CD4-positive, alpha-beta T cell treated with Interleukin-10 for 1 hour (primary cell): ENCODE results near the gene ANTKMT.

ENCODE experiments used
- DNase-seq: peaks from one replicate; pipeline ENCODE4 v3.0.0-alpha.2; 2020

Gene ANTKMT

DNA sequence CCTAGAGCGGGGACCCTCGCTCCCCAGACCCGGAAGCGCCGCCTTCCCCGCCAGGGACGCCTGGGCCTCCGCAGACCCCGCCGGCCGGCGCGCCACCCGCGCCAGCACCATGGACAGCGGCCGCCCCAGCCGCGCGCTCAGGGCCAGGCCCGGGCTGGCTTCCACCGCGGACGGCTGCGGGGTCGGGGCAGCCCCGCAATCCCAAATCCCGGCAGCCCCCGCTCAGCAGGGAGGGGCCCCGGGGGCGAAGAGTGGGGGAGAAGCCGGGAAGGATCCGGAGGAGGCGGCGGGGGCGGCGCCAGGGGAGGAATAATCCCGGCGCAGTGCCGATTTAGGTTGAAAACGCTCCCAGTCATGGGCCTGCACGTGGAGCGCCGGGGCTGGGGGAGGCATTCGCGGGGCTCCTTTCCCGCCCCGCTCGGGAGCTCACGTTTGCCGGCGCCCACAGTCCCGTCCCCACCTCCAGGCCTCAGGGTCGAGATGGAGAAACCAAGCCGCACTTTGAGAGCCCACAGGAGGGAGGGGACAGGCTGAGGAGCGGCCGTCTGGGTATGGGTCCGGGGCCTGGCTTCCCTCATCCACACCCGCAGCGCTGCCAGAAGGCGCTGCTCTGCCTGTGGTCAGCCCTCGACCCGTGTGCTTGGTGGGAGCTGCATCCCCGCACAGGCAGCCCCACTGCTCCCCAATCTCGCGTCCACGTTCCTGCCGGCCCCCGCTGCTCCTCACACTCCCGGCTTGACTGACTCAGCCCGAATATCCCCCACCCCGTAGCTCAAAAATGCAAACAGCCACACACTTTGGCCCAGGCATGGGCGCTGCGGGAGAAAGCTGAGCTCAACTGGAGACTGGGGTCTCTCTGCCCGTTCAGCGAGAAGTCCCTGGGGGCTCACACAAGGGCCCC, 20.0 kb upstream of the ANTKMT start:
- peak; percentile 57 for DNase-seq

DNA sequence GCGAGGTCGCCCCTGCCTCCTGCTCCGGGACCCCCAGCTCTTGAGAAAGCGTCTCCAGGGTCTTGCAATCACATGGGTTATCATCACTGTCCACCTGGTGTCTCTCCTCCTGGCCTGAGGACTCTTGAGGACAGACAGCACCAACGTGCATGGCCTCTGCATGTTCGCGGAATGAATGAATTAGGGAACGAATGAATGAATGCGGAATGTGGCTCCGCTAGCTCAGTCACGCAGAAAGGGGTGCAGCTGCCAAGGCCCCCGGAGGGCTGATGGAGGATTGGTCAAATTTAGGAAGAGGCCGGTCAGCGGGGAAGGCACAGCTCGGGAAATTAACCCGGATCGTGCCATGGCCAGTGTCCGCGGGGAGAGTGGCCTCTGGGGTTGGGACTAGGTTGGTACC, 18.6 kb upstream of the ANTKMT start:
- DNase-seq: no peak

DNA sequence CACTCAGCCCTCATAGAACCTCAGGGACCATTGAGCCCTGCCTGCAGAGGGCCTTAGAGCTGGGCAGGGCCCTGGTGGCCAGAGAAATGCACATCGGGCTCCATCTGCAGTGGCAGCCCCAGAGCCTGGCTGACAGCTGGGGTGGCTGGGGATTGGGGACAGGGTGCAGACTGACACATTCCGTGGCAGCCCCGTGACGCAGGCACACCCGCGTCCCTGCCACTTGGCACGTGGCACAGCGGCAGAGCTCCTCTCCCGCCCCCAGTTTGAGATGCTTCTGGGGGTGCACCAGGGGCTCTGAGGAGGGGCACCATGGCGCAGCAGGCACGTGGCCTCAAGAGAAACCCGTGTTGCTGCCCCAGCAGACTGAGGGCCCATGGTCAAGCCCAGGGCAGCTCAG, 17.5 kb upstream of the ANTKMT start:
- DNase-seq: no peak

DNA sequence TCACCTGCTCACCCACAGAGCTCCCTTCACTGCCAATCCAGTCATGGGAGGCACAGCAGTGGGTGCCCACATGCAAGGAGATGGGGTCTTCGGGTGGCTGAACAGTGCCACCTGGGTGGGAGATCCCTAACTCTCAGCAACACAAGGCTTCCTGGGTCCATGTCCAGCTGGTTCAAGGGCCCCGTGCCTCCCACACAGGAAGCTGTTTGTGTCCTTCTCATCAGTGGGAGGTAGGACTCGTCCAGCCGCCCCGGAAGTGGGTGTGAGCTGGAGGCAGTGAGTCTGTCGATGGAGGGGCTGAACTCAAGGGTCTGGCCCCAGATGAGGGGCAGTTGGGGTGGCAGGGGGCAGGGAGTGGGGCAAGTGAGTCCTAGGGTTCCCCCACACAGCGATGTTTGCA, 16.9 kb upstream of the ANTKMT start:
- DNase-seq: no peak

DNA sequence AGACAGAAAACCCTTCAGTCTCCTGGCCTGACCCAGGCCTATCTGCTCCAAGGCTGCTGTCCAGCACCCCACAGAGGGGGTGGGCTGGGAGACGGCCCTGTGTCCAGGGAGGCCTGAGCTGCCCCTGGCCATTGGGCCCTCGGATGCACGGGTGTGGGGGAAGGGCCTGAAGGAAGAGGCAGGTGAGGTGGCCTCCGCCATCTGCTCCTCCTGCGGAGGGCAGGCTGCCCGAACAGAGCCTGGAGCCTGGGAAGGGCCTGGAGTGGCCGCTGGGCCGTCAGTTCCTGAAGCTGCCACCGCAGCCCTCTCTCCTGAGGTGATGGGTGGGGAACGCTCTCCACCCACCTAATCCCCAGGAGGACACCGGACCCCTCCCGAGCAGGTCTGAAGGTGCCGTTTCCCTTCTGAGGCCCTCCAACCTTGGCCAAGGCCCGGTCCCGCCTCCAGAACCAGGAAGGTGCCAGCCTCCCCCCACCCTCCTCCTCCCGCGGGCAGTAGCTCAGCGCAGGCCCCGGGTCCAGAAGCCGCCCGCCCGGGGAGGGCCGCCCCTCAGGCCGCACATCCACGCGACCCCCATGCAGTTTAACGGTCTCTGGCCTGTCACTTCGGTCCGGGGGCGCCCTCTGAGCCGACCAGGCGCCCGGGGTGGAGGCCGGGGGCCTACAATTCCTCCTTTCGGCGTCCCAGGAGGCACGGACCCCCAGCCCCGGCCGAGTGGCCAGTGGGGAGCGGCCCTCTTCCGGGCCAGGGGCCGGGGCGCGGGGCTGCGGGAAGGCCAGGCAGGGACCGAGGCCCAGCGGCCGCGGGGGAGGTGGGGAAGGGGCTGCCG, 16.2 kb upstream of the ANTKMT start:
- no peak for DNase-seq

DNA sequence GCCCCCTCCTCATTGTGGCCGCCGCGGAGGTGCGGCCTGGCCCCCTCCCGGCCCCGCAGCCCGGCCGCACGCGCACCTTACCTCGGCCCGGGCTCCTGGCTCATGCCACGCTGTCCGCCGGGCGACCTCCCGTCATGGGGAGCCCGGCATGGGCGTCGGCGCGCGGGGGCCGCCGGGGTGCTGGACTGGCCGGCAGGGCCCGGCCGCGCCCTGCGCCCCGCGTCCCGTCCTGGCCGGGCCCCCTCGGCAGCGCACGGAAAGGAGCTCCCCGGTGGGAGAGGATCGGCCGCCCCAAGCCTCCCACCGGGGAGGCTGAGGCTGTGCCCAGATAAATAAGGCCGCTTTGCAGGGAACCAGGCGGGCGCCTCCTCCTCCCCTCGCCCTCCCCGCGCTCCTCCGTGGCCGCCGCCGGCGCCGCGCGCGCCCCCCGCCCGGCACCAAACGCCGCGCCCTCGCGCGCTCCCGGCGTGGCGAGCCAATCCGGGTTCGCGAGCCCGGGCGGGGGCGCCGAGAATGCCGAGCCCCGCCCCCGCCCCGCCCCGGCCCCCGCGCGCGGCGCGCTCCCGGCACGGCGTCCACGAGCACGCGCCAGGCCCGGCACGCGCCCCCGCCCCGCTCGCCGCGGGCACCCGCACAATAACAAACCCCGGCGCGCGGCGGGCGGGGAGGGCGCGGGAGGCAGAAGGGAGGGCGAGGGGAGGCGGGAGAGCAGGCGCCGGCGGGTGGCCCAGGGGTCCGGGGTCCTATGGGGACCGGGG, 15.3 kb upstream of the ANTKMT start, which contains the start of gene FBXL16:
TSS of gene FBXL16 (minus strand) at position 371 of the 758 bp plus-strand sequence. CDS start 8,396 bp downstream, outside the sequence.
- no peak for DNase-seq

DNA sequence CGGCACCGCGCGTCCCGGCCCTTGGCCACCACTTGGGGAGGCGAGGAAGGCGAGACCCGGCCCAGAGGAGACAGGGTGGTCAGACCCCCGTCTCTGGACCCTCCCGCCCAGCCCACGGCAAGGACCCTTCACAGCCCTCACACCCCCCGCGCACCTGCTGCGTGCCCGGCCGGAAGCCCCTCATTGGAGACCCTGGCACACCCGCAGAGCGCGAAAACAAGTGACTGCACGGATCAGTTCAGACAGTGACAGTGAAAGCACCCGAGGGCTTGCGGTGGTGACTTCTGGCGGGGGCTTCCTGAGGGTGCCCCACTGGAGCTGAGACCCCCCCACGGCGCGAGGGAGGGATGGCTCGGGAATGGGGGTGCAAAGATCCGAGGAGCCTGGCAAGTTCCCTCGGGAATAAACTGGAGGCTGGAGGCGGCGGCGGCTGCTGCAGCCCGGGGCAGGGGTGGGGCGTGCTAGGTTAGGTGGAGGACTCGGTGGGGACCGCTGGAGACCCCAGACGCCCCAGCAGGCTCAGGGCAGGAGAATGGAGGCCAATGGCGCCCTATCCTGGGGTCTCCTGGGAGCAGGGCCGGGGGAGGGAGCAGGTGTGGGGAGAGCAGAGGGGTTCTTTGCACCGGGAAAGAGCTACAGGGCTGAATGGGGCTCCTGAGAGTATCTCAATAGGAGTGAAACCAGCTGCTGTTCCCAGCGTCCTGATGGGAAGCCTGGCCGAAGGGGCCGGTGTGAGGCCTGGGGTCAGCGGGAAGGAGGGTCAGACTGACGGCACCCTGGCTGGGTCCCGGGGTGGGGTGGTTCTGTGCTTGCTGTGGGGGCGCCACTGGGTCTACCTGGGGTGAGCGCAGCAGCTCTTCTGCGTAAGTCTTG, 14.5 kb upstream of the ANTKMT start:
- no peak for DNase-seq

DNA sequence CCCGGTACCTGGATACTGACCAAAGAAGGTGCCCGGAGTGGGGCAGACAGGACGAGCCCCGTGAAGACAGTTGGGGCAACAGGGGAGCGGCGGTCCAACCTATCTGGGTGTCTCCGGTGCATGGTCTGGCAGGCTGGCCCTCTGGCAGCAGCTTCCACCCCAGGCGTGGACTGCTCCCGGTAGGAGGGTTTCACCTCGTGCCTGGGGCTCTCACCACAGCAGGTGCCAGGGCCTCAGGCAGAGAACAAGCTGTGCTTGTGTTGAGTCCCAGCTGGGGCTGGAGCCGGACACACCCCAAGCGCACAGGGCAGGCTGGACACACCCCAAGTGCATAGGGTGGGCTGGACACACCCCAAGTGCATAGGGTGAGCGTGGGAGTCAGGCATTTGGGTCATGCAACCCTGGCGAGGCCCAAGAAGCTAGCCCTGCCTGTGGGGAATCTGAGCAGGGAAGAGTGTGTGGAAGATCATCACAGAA, 13.8 kb upstream of the ANTKMT start:
- no peak for DNase-seq

DNA sequence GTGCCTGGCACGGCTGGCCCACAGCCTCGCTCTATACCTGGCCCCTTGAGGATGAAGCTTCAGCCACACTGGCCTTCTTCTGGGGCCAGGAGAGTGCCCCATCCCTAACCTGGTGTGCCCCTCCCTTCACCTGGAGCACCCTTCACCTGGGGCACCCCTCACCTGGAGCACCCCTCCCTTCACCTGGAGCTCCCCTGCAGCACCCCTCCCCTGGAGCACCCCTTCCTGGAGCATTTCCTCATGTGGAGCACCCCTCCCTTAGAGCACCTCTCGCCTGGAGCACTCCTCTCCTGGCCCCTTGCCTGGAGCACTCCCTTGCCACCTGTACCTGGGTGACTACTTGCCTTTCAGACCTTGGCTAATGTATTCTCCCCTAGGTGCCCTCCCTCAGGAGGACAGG, 12.9 kb upstream of the ANTKMT start:
- no peak for DNase-seq

DNA sequence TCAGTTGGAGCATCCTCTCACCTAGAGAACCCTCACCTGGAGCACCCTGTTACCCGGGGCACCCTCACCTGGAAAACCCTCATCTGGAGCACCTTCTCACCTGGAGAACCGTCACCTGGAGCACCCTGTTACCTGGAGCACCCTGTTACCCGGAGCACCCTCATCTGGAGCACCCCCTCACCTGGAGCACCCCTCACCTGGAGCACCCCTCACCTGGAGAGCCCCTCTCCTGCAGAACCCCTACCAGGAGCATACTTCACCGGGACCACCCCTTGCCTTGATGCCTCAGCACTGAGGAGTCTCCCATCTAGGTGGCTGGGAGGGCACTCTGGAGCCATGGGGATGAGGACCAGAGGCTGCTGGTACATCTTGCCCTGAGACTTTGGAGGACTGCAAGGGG, 12.0 kb upstream of the ANTKMT start:
- no peak for DNase-seq

DNA sequence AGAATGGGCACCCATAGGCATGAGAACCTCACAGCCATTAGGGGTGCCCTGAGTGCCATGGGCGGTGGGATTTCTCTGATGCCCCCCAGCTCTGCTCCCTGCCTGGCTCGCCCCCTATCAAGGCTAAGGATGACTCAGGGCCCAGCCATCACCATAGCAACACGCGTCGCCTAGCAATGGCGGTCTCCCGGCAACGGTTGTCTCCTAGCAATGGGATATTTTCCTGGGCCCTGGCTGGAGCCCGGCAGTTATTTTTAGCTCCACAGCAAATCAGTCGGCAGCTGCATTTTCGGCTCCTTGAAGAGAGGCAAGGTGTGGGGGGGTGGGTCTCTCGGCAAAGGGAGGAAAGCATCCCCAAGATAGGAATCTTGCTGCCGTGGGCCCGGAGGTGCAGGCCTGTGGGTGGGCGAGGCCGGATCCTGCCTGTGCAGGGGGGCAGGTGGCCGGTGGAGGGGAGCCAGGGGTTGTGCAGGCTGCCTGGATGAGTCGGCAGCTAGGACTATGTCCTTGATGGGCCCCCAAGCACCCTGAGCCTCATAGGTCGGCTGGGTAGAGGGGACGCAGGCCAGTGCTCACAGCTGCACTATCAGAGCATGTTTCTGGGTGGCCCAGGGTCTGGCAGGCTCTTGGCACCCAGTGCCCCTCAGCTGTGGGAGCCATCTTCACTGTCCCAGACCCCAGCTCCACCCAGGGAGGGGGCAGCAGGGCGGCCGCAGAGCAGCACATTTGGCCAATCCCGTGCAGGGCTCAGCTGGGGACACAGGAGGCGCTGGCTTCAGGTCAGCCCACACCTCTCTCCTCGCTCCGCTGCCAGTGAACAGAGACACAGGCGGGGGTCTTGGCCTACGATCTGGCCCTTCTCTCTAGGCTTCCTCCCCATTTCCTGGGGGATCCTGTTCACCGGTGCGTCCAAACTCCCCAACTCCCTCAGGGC, 11.1 kb upstream of the ANTKMT start:
- DNase-seq: no peak

DNA sequence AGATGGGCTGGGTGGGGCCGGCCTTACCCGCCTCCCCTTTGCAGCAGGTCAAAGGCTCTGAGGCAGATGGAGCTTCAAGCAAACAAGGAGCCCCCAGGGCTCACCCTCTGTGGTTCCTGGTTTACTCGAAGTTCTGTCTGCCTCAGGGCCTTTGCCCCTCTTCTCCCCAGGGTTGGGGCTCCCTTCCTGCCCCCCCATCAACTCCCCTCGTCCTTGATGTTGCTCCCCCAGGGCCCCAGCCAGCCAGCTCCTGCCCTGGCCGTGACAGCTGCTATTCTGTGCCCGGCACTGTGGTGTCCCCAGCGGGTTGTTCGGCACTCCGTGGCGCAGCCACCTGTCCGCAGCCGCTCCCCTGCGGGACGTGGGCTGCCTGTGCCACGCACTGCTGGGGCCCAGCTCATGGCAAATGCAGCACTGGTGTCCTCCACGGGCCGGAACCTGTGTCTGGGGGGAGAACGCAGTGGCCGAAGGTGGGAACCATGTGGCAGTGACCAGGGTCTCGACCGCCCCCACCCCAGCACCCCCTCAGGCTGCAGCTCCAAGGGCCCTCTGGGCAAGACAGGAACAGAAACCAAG, 10.4 kb upstream of the ANTKMT start:
- DNase-seq: no peak

DNA sequence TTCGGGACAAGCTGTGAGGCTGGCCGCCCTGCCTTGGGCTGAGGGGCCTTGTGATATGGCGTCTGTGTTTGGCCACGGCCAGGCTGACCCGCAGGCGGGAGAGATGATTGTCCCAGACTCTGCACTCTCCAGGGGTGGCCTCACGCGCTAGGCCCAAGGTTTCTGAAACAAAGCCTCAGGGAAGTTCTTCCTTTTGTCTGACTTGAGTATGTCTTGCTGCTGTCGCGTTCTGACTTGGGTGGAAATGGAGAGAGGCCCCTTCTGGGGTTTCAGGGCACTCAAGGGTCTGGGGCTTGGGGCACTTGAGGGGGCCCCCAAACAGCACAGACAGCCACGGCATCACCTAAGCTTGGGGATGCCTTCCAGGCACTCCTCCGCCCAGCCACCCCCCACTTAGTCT, 9.9 kb upstream of the ANTKMT start:
- no peak for DNase-seq

DNA sequence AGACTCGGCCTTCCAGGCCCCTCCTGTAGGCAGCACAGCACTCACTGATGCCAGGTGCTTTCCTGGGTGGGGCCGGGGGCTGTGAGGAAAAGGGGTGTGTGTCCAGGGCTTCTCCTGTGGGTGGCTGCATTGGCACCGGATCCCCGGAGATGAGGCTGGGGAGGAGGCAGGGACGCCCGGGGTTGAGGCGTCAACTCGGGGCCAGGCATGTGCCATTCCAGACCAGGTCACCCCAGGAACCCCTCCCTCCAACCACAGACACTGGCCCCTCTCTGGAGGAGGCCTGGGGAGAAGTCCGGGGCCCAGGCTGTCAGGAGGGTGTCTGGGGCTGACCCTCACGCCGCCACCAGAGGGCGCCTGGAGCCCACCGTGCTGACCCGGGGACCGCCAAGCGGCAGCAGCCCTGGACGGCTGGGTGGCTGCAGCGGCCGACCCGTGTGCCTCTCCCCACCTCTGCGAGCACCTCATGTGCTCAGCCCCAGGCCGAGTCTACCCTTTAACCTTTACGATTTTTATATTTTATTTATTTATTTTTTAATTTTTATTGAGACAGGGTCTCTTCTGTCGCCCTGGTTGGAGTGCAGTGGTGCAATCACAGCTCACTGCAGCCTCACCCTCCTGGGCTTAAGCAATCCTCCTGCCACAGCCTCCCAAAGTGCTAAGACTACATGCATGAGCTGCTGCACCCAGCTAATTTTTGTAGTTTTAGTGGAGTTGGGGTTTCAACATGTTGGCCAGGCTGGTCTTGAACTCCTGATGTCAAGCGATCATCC, 9.2 kb upstream of the ANTKMT start:
- peak; percentile 81 for DNase-seq

DNA sequence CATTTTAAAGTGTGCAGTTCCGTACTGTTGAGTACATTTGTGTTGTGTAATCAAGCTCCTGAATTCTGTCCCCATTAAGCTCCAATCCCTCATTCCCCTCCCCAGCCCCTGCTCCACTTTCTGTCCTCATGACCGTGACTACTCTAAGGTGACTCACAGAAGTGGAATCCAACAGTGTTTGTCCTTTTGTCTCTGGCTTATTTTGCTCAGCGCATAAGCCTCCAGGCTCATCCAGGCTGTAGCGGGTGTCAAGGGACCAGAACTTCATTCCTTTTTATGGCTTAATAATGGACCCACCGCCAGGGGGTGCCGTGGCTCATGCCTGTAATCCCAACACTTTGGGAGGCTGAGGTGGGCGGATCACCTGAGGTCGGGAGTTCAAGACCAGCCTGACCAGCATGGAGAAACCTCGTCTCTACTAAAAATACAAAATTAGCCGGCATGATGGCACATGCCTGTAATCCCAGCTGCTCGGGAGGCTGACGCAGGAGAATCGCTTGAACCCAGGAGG, 8.2 kb upstream of the ANTKMT start:
- peak; percentile 60 for DNase-seq

DNA sequence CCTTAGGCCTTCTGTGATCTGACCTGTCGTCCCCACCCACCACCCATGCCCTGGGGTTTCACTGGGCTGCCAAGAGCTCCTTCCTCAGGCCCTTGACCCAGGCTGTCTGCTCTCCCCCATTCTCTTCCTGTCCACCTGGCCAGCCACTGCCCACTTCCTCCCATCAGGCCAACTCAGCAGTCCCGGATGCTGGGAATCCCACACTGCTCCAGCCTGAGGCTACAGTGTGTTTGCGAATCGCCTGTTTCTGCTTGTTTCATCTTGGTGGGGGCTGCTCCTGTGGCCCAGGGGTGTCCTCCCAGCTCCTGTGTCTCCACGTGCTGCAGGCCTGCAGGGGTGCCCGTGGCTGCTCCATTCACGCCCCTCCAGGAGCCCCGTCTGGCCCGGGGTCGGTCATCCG, 6.9 kb upstream of the ANTKMT start:
- no peak for DNase-seq

DNA sequence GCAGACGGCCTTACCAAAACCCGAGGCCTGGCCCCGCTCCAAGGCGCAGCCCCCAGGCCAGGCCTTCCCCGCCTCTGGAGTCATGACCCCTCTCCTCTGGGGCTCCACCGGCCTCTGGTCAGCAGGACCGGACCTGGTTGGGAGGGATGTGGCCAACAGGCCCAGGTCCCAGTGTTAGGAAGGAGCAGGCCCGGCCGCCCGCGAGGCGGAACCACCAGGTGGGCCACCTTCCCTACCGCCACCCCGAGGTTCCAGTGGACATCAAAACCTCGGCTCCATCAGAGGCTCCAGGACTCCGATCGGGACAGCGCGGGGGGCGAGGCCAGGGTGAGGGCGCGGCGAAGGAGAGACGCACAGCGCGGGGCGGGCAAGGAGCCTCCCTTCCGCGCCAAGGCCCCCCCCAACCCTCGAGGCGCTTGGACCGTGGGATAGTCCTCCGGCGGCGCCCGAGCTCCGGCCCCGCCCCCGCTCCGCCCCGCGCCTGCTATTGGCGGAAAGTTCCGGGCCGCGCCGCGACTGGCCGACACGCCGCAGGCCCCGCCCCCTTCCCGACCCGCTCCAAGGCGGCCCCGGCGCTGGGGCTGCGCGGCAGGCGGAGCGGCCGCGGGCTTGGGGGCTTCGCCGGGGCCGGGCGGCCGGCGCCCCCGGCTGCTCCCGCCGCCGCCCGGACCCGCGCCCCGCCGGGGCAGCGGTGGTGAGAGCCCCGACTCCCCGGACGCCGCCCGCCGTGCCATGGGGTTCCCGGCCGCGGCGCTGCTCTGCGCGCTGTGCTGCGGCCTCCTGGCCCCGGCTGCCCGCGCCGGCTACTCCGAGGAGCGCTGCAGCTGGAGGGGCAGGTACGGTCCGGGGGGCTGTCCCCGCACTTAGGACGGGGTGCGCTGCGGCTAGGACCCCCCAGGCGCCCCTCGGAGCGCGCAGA, 6.1 kb upstream of the ANTKMT start, which contains the start of gene METRN:
TSS of gene METRN (plus strand) at position 561 of the 919 bp plus-strand sequence. CDS start at position 733, 172 bp downstream.
- DNase-seq: peak; percentile 90
